HepG2 (cell line): ENCODE data around the gene DHRS13. TPM values are rescaled to one million over a fixed set of nuclear protein-coding genes. Genes with fewer than 3 reads are reported as not detected.

Experiments used
- ATAC-seq: fragments of 200-7000 bp; cut with Tn5 transposase; 3 replicates; pipeline ENCODE4 v1.9.1; 2020; ENCODE audit warnings: mild to moderate bottlenecking, moderate library complexity
- BruUV-seq: library from RNA; stranded (reverse); fragments of 400-500 nt; replicated peaks from 2 replicates; lab custom pipeline; 2021; lab: Mats Ljungman, UMichigan
- CTCF ChIA-PET: fragments of 300-600 bp; formaldehyde crosslinking; extraction: SDS; loops from one replicate; lab custom pipeline; 2021; ENCODE audit warnings: low total read pairs, inconsistent platforms, low intra/inter-chr PET ratio; lab: Yijun Ruan, JAX
- POLR2A ChIA-PET: fragments of 350-600 bp; sonication (Branson Sonifier 250); formaldehyde crosslinking; loops from one replicate; lab custom pipeline; 2020; ENCODE audit warnings: antibody characterized with exemption, inconsistent platforms; lab: Yijun Ruan, JAX
- DNase-seq: peaks from one replicate; pipeline ENCODE4 v3.0.0-alpha.2; 2015; ENCODE audit warnings: low spot score
- FAIRE-seq: peaks from 3 replicates; lab custom pipeline; 2011; peaks lifted over from hg19 to GRCh38; lab: Jason Lieb, UNC
- H2AFZ ChIP-seq: one replicate; pipeline ENCODE4 v1.6.1; 2011; ENCODE audit warnings: low read length, inconsistent platforms
- H3K27ac ChIP-seq: fragments of 300-600 bp; 3 replicates; pipeline ENCODE4 v1.8.0; 2011; ENCODE audit warnings: mixed run types, mild to moderate bottlenecking, mixed read lengths, low read length, inconsistent platforms; ENCODE audit not compliant: insufficient read depth; ENCODE audit errors: extremely low read length
- H3K27me3 ChIP-seq, 2 experiments: fragments of 200-600 bp in 1 of 2; 2 replicates in 1 of 2; 3 replicates in 1 of 2; pipeline versions ENCODE4 v1.6.0 to v1.8.0; 2011; ENCODE audit warnings: low read length in 2 of 2, mild to moderate bottlenecking in 2 of 2, moderate library complexity in 2 of 2, inconsistent platforms in 1 of 2; ENCODE audit not compliant: insufficient read depth in 2 of 2, control insufficient read depth in 1 of 2
- H3K36me3 ChIP-seq, 2 experiments: fragments of 200-600 bp in 1 of 2; replicated peaks in 1 of 2; 2 replicates in 1 of 2; 3 replicates in 1 of 2; pipeline versions ENCODE4 v1.5.1 to v1.8.0; 2011; ENCODE audit warnings: low read length in 2 of 2, inconsistent platforms in 1 of 2; ENCODE audit not compliant: insufficient read depth in 2 of 2, control insufficient read depth in 1 of 2
- H3K4me1 ChIP-seq: 2 replicates; pipeline ENCODE4 v1.5.1; 2012; ENCODE audit warnings: low read length, inconsistent platforms; ENCODE audit not compliant: insufficient read depth
- H3K4me2 ChIP-seq: 2 replicates; pipeline ENCODE4 v1.6.0; 2011; ENCODE audit warnings: low read depth, low read length, inconsistent platforms
- H3K4me3 ChIP-seq, 3 experiments: fragments of 200-600 bp in 1 of 3; sonication (generic), shearing (Covaris generic) in 1 of 3; replicated peaks in 1 of 3; 2 replicates each; pipeline ENCODE4 v1.5.1; 2011 to 2016; ENCODE audit warnings: low read length in 3 of 3, inconsistent platforms in 2 of 3, low read depth in 2 of 3, mild to moderate bottlenecking in 2 of 3, control low read depth in 1 of 3, mixed read lengths in 1 of 3; ENCODE audit not compliant: insufficient read depth in 1 of 3
- H3K79me2 ChIP-seq: one replicate; pipeline ENCODE4 v1.6.1; 2011; ENCODE audit warnings: low read length, inconsistent platforms; ENCODE audit not compliant: insufficient read depth
- H3K9ac ChIP-seq: 2 replicates; pipeline ENCODE4 v1.6.0; 2011; ENCODE audit warnings: mild to moderate bottlenecking, low read depth, low read length, inconsistent platforms; ENCODE audit not compliant: insufficient read depth
- H3K9me3 ChIP-seq: 2 replicates; pipeline ENCODE4 v1.5.1; 2012; ENCODE audit warnings: mild to moderate bottlenecking, low read length
- H4K20me1 ChIP-seq: 2 replicates; pipeline ENCODE4 v1.6.0; 2011; ENCODE audit warnings: inconsistent platforms, mild to moderate bottlenecking, low read length, moderate library complexity; ENCODE audit not compliant: insufficient read depth
- ATF1 ChIP-seq: IDR thresholded peaks from 2 replicates; pipeline ENCODE4 v1.6.1; 2016; ENCODE audit warnings: mild to moderate bottlenecking, control low read depth
- GATAD1 ChIP-seq: IDR thresholded peaks from 2 replicates; pipeline ENCODE4 v1.6.1; 2016; ENCODE audit warnings: missing genetic modification reagents, missing compliant biosample characterization
- HMG20A ChIP-seq: IDR thresholded peaks from 2 replicates; pipeline ENCODE4 v1.6.1; 2016; ENCODE audit warnings: borderline replicate concordance
- ISX ChIP-seq: sonication (generic); formaldehyde crosslinking; conservative IDR thresholded peaks from 2 replicates; pipeline ENCODE4 v1.5.0; 2020; ENCODE audit warnings: missing genetic modification reagents
- MEF2D ChIP-seq: sonication (generic); formaldehyde crosslinking; IDR thresholded peaks from 2 replicates; pipeline ENCODE4 v1.5.1; 2020; ENCODE audit warnings: mild to moderate bottlenecking, missing genetic modification reagents
- NCOA5 ChIP-seq: sonication (generic); formaldehyde crosslinking; IDR thresholded peaks from 2 replicates; pipeline ENCODE4 v1.4.0; 2020; ENCODE audit warnings: missing genetic modification reagents
- ZBTB40 ChIP-seq, 2 experiments: fragments of 450-650 bp in 1 of 2; sonication (generic) in 1 of 2; formaldehyde crosslinking in 1 of 2; IDR thresholded peaks; 2 replicates each; pipeline versions ENCODE4 v1.6.1 to v1.8.0; 2016 to 2022; ENCODE audit warnings: antibody characterized with exemption in 1 of 2, mild to moderate bottlenecking in 1 of 2, missing genetic modification reagents in 1 of 2
- ZNF205 ChIP-seq: IDR thresholded peaks from 2 replicates; pipeline ENCODE4 v1.6.1; 2018; ENCODE audit warnings: missing biosample characterization, missing genetic modification reagents
- ZNF264 ChIP-seq: sonication (generic); formaldehyde crosslinking; IDR thresholded peaks from 2 replicates; pipeline ENCODE4 v1.4.0; 2020; ENCODE audit warnings: missing genetic modification reagents
- ZNF367 ChIP-seq: sonication (generic); formaldehyde crosslinking; IDR thresholded peaks from 2 replicates; pipeline ENCODE4 v1.4.0; 2020; ENCODE audit warnings: missing genetic modification reagents, borderline replicate concordance
- ZNF546 ChIP-seq: sonication (generic); formaldehyde crosslinking; conservative IDR thresholded peaks from 2 replicates; pipeline ENCODE4 v1.8.1; 2023; ENCODE audit warnings: mild to moderate bottlenecking, missing genetic modification reagents
- ZNF619 ChIP-seq: sonication (generic); formaldehyde crosslinking; IDR thresholded peaks from 2 replicates; pipeline ENCODE4 v1.4.0; 2020; ENCODE audit warnings: mild to moderate bottlenecking, missing genetic modification reagents
- ZNF691 ChIP-seq: sonication (generic); formaldehyde crosslinking; IDR thresholded peaks from 2 replicates; pipeline ENCODE4 v1.4.0; 2020; ENCODE audit warnings: missing genetic modification reagents, low read depth, mild to moderate bottlenecking, borderline replicate concordance
- ZNF710 ChIP-seq: sonication (generic); formaldehyde crosslinking; IDR thresholded peaks from 2 replicates; pipeline ENCODE4 v1.5.0; 2020; ENCODE audit warnings: mild to moderate bottlenecking, missing genetic modification reagents, borderline replicate concordance
- WGBS: methylation state at CpG from one replicate; pipeline ENCODE4 v1.1.6; 2017; ENCODE audit warnings: low lambda C conversion rate; 5-methylcytosine and 5-hydroxymethylcytosine counted together
- in situ Hi-C: cut with HindIII; loops from 2 replicates; pipeline ENCODE4 v1.10.0; 2017; ENCODE audit warnings: low pct_unique_long_range_greater_than_20kb; ENCODE audit not compliant: extremely low pct_ligation_motif_present
- intact Hi-C: fragments of 100-400 bp; cut with micrococcal nuclease; formaldehyde crosslinking; loops from one replicate; pipeline ENCODE4 v1.10.0; 2022; ENCODE audit not compliant: unreplicated experiment
- polyA plus RNA-seq, 8 experiments: library from polyadenylated mRNA; depleted of rRNA in 3 of 8; stranded (reverse) in 7 of 8; unstranded in 1 of 8; fragments of >200 nt; fragmentation: Illumina TruSeq in 4 of 8; extraction: Trizol in 4 of 8; gene quantifications; 2 replicates each; pipeline versions ENCODE4 v1.2.1 to v1.2.3, GENCODE V29; 2011 to 2016; ENCODE audit warnings: low read depth in 4 of 8, missing spikeins in 1 of 8, mixed read lengths in 1 of 8; ENCODE audit not compliant: insufficient read depth in 1 of 8
- total RNA-seq, 5 experiments: library from RNA; depleted of rRNA; stranded (reverse); fragments of >200 nt; fragmentation: Illumina TruSeq; extraction: Trizol; gene quantifications; 2 replicates each; pipeline ENCODE4 v1.2.3, GENCODE V29; 2016; ENCODE audit warnings: low read depth in 1 of 5

The DHRS13 gene
- total and polyA plus RNA-seq, 2 of the 13 experiments (the other 11 are each of a cell fraction or from before 2014, with no cell fraction given), result 11.8 to 12.6 TPM

- Histone ChIP-seq H3K4me2 (no peak overlapping the region), H3K36me3 (peaks cover 42 to 90% of the 10 kb centered on the region in 2 experiments), H3K9me3 (no peaks in the 10 kb centered on the region), H3K27ac (no peak overlapping the region), H3K79me2 (no peaks in the 10 kb centered on the region), H4K20me1 (no peaks in the 10 kb centered on the region; the same call in 1 of the 2 replicates), H2AFZ (no peak overlapping the region), H3K4me3 (no peak overlapping the region), H3K27me3 (no peaks in the 10 kb centered on the region), H3K4me1 (peaks cover 13% of the 10 kb centered on the region), H3K9ac (no peak overlapping the region)
- FAIRE-seq (no peak), DNase-seq (no peak), ATAC-seq (no peak)
- BruUV-seq, result no TSS peak
- CTCF ChIA-PET, result interaction anchor here (1.2 to 2.9 kb wide), 3 partner anchors 14 to 190 kb away, joined by 5 to 36 read pairs (median 6); partner anchors contain the start of genes DHRS13 and TLCD1
- POLR2A ChIA-PET, result no interaction called here
- in situ Hi-C loops (no loop called here), intact Hi-C loops (loop anchor here (2.0 kb wide), 2 partner anchors 14 to 154 kb away; partner anchors contain the start of gene DHRS13)
- WGBS, result 98% methylated on average over 12 of the region's 12 CpGs
- no peak for TF ChIP-seq ZNF367 (CRISPR knock-in tag)
- TF ChIP-seq ZNF691, result no peak
- no peak for TF ChIP-seq ZNF546
- TF ChIP-seq GATAD1 (CRISPR knock-in tag), result no peak
- no peak for TF ChIP-seq HMG20A (CRISPR knock-in tag)
- TF ChIP-seq ZNF205 (CRISPR knock-in tag), result no peak
- TF ChIP-seq ATF1, result no peak
- no peak for TF ChIP-seq ISX (CRISPR knock-in tag)
- no peak for TF ChIP-seq MEF2D
- no peak for TF ChIP-seq ZNF710 (CRISPR knock-in tag)
- TF ChIP-seq ZNF264 (CRISPR knock-in tag), result no peak
- no peak for TF ChIP-seq NCOA5 (CRISPR knock-in tag)
- TF ChIP-seq ZBTB40 (IDR thresholded peaks at IDR 0.05), result no peak
- no peak for TF ChIP-seq ZBTB40 (CRISPR knock-in tag; IDR thresholded peaks at IDR 0.05)
- TF ChIP-seq ZNF619 (CRISPR knock-in tag), result no peak
These were observed 14.2 kb upstream of the DHRS13 start for GRCh38 chr17:28917029-28917428.
